IMR-90 (cell line): Measurements from ENCODE around the gene KRT6B. TPM values are rescaled to one million over a fixed set of nuclear protein-coding genes. Genes with fewer than 3 reads are reported as not detected.

Experiments
- ATAC-seq: fragments of 200-7000 bp; cut with Tn5 transposase; 2 replicates; pipeline ENCODE4 v1.9.1; 2020; ENCODE audit warnings: low read depth, mild to moderate bottlenecking, moderate library complexity
- BruUV-seq: library from RNA; stranded (reverse); fragments of 400-500 nt; replicated peaks from 2 replicates; lab custom pipeline; 2021; lab: Mats Ljungman, UMichigan
- CTCF ChIA-PET: fragments of 300-600 bp; formaldehyde crosslinking; extraction: SDS; loops from one replicate; lab custom pipeline; 2021; ENCODE audit warnings: antibody characterized with exemption; lab: Yijun Ruan, JAX
- POLR2A ChIA-PET: fragments of 300-600 bp; sonication (Branson Sonifier 250); formaldehyde crosslinking; loops from one replicate; lab custom pipeline; 2022; ENCODE audit warnings: antibody characterized with exemption; ENCODE audit not compliant: unreplicated experiment; lab: Charles Lee
- DNase-seq: peaks from one replicate; pipeline ENCODE4 v3.0.0; 2013
- H2AFZ ChIP-seq: replicated peaks from 2 replicates; pipeline ENCODE3; 2013; ENCODE audit warnings: low read length, mild to moderate bottlenecking; ENCODE audit not compliant: poor library complexity
- H2AK5ac ChIP-seq: 2 replicates; pipeline ENCODE4 v1.6.1; 2013; ENCODE audit warnings: low read depth, low read length, inconsistent platforms
- H2AK9ac ChIP-seq: replicated peaks from 2 replicates; pipeline ENCODE3; 2013; ENCODE audit warnings: mild to moderate bottlenecking, low read depth, low read length, moderate library complexity; ENCODE audit not compliant: poor library complexity
- H2BK120ac ChIP-seq: 2 replicates; pipeline ENCODE4 v1.6.1; 2013; ENCODE audit warnings: low read depth, low read length, inconsistent platforms
- H2BK15ac ChIP-seq: 3 replicates; pipeline ENCODE4 v1.6.1; 2013; ENCODE audit warnings: low read depth, low read length, inconsistent platforms
- H2BK20ac ChIP-seq: 2 replicates; pipeline ENCODE4 v1.6.1; 2013; ENCODE audit warnings: low read depth, mild to moderate bottlenecking, inconsistent platforms, low read length, moderate library complexity
- H2BK5ac ChIP-seq: 2 replicates; pipeline ENCODE4 v1.6.1; 2013; ENCODE audit warnings: mild to moderate bottlenecking, low read depth, low read length, inconsistent platforms; ENCODE audit not compliant: poor library complexity, severe bottlenecking
- H3K14ac ChIP-seq: replicated peaks from 2 replicates; pipeline ENCODE4 v1.6.1; 2013; ENCODE audit warnings: low read depth, low read length, inconsistent platforms
- H3K18ac ChIP-seq: 2 replicates; pipeline ENCODE4 v1.6.1; 2013; ENCODE audit warnings: low read depth, low read length, control low read depth
- H3K23ac ChIP-seq: 2 replicates; pipeline ENCODE4 v1.6.1; 2013; ENCODE audit warnings: low read depth, low read length, inconsistent platforms
- H3K27ac ChIP-seq: 2 replicates; pipeline ENCODE4 v1.5.1; 2013; ENCODE audit warnings: mild to moderate bottlenecking, control low read depth, low read length; ENCODE audit not compliant: insufficient read depth
- H3K27me3 ChIP-seq: 2 replicates; pipeline ENCODE4 v1.6.1; 2013; ENCODE audit warnings: low read length; ENCODE audit not compliant: control insufficient read depth, insufficient read depth
- H3K36me3 ChIP-seq: 2 replicates; pipeline ENCODE4 v1.6.1; 2013; ENCODE audit warnings: low read length, mixed read lengths; ENCODE audit not compliant: control insufficient read depth, insufficient read depth
- H3K4ac ChIP-seq: 2 replicates; pipeline ENCODE4 v1.6.1; 2013; ENCODE audit warnings: low read depth, low read length, inconsistent platforms
- H3K4me1 ChIP-seq: 2 replicates; pipeline ENCODE4 v1.6.1; 2013; ENCODE audit warnings: low read length, mixed read lengths; ENCODE audit not compliant: control insufficient read depth, insufficient read depth
- H3K4me2 ChIP-seq: 2 replicates; pipeline ENCODE4 v1.6.1; 2013; ENCODE audit warnings: low read depth, mild to moderate bottlenecking, control low read depth, low read length, moderate library complexity
- H3K4me3 ChIP-seq: 2 replicates; pipeline ENCODE4 v1.5.1; 2013; ENCODE audit warnings: low read depth, mild to moderate bottlenecking, control low read depth, low read length, moderate library complexity; ENCODE audit not compliant: insufficient read depth
- H3K56ac ChIP-seq: 2 replicates; pipeline ENCODE4 v1.6.1; 2013; ENCODE audit warnings: low read length, inconsistent platforms; ENCODE audit not compliant: insufficient read depth; ENCODE audit errors: extremely low read depth
- H3K79me1 ChIP-seq, 2 experiments: 2 replicates each; pipeline ENCODE4 v1.6.1; 2013; ENCODE audit warnings: low read length in 2 of 2, inconsistent platforms in 1 of 2, low read depth in 1 of 2
- H3K9ac ChIP-seq: 2 replicates; pipeline ENCODE4 v1.6.1; 2013; ENCODE audit warnings: low read depth, low read length, control low read depth
- H3K9me1 ChIP-seq: 2 replicates; pipeline ENCODE4 v1.6.1; 2013; ENCODE audit warnings: low read length, inconsistent platforms; ENCODE audit not compliant: insufficient read depth
- H3K9me3 ChIP-seq: 2 replicates; pipeline ENCODE4 v1.6.1; 2013; ENCODE audit warnings: low read length; ENCODE audit not compliant: control insufficient read depth, insufficient read depth
- H4K20me1 ChIP-seq: 2 replicates; pipeline ENCODE4 v1.6.1; 2013; ENCODE audit warnings: low read length, inconsistent platforms; ENCODE audit not compliant: insufficient read depth
- H4K5ac ChIP-seq: 2 replicates; pipeline ENCODE4 v1.6.1; 2013; ENCODE audit warnings: mild to moderate bottlenecking, low read depth, low read length, control low read depth
- H4K8ac ChIP-seq, 2 experiments: 2 replicates each; pipeline ENCODE4 v1.6.1; 2013; ENCODE audit warnings: low read depth in 2 of 2, low read length in 2 of 2, control low read depth in 1 of 2, inconsistent platforms in 1 of 2
- H4K91ac ChIP-seq: 2 replicates; pipeline ENCODE4 v1.6.1; 2013; ENCODE audit warnings: low read depth, low read length, inconsistent platforms; ENCODE audit not compliant: insufficient read depth
- CEBPB ChIP-seq: IDR thresholded peaks from 2 replicates; pipeline ENCODE4 v1.6.1; 2012; ENCODE audit warnings: low read depth, low read length, improper control_type of control experiment
- MAFK ChIP-seq: IDR thresholded peaks from 2 replicates; pipeline ENCODE4 v1.6.1; 2012; ENCODE audit warnings: low read depth, low read length, improper control_type of control experiment
- POLR2A ChIP-seq: IDR thresholded peaks from 2 replicates; pipeline ENCODE4 v1.6.1; 2012; ENCODE audit warnings: mild to moderate bottlenecking, low read depth, low read length
- RCOR1 ChIP-seq: IDR thresholded peaks from 2 replicates; pipeline ENCODE4 v1.6.1; 2012; ENCODE audit warnings: mild to moderate bottlenecking, low read length, improper control_type of control experiment; ENCODE audit not compliant: insufficient replicate concordance
- WGBS, 2 experiments: methylation state at CpG; one replicate each; pipeline versions ENCODE4 v1.1.5 to v1.1.7; 2013; ENCODE audit warnings: missing lambda C conversion rate in 2 of 2; ENCODE audit not compliant: insufficient read length in 1 of 2; ENCODE audit errors: extremely low coverage in 2 of 2; 5-methylcytosine and 5-hydroxymethylcytosine counted together
- dilution Hi-C: fragments of 300-500 bp; cut with HindIII; formaldehyde crosslinking; loops from one replicate; pipeline ENCODE4 v1.14.3; 2018; ENCODE audit warnings: low sequenced_read_pairs; ENCODE audit not compliant: unreplicated experiment
- in situ Hi-C: fragments of 300-500 bp; cut with MboI; formaldehyde crosslinking; loops from 3 replicates; pipeline ENCODE4 v1.14.3; 2019; ENCODE audit warnings: low sequenced_read_pairs, inconsistent platforms, mixed read lengths
- intact Hi-C: fragments of 100-400 bp; cut with micrococcal nuclease; formaldehyde crosslinking; loops from 2 replicates; pipeline ENCODE4 v1.10.0; 2022
- polyA plus RNA-seq, 3 experiments: library from polyadenylated mRNA; depleted of rRNA; stranded (reverse); fragments of >200 nt; gene quantifications; 2 replicates each; pipeline ENCODE4 v1.2.3, GENCODE V29; 2012; ENCODE audit warnings: low replicate concordance in 1 of 3
- total RNA-seq: library from RNA; depleted of rRNA; stranded (reverse); fragments of >200 nt; gene quantifications from 2 replicates; pipeline ENCODE4 v1.2.3, GENCODE V29; 2012
- TF ChIP-seq, protein P1 (sequence below): fragments of 150-350 bp; IDR thresholded peaks from 2 replicates; pipeline ENCODE4 v1.6.1; 2017; ENCODE audit warnings: mild to moderate bottlenecking, antibody characterized with exemption, low read length, low read depth

The KRT6B gene
- total and polyA plus RNA-seq, 2 of the 4 experiments (the other 2 are of a cell fraction): not detected

DNA sequence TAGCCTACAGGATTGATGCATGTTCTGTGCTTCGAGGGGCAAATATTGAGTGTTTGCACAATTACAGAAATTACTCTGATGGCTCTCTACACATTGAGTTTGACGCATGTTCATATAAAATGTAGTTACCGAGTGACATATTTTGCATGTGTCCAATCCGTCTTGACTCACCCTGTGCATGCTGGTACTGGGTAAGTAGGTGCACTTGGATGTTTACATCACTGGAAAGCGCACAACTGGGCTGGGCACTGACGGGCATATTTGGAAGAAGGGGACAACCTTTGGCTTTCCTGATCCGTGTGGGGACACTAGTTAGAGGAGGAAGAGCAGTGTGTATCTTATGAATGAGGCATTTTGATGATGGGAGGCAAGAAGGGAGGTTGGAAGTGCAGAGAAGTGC lies 46.0 kb upstream of the KRT6B start:
- Histone ChIP-seq H3K4me1 (no peaks in the 10 kb centered on the region), H3K4me2 (no peak overlapping the region), H3K9ac (no peak overlapping the region), H2AFZ (no peak overlapping the region), H2BK20ac (no peak overlapping the region), H3K27me3 (peaks cover 3% of the 10 kb centered on the region), H2AK9ac (no peak overlapping the region), H2BK5ac (no peak overlapping the region), H4K5ac (no peak overlapping the region), H4K91ac (no peak overlapping the region), H3K18ac (no peak overlapping the region), H2AK5ac (no peak overlapping the region), H3K27ac (no peak overlapping the region), H3K23ac (no peak overlapping the region), H2BK15ac (no peak overlapping the region), H3K9me1 (no peaks in the 10 kb centered on the region), H3K79me1 (no peaks in the 10 kb centered on the region), H3K14ac (no peak overlapping the region), H3K36me3 (no peaks in the 10 kb centered on the region), H2BK120ac (no peak overlapping the region), H4K20me1 (no peaks in the 10 kb centered on the region), H3K4ac (no peak overlapping the region), H3K9me3 (no peaks in the 10 kb centered on the region), H3K4me3 (no peak overlapping the region), H3K56ac (no peak overlapping the region), H4K8ac (no peak overlapping the region)
- no peak for DNase-seq
- 67% methylated on average over 5 of the region's 7 CpGs; no CpG with 5 or more reads in 1 of the 2 experiments for WGBS, 2 experiments
- dilution Hi-C loops: no loop called here
- POLR2A ChIA-PET: no interaction called here
- no TSS peak for BruUV-seq
- no peak for ATAC-seq
- TF ChIP-seq MAFK (no peak), RCOR1 (no peak), POLR2A (no peak), CEBPB (no peak)
- TF ChIP-seq, protein P1, sequence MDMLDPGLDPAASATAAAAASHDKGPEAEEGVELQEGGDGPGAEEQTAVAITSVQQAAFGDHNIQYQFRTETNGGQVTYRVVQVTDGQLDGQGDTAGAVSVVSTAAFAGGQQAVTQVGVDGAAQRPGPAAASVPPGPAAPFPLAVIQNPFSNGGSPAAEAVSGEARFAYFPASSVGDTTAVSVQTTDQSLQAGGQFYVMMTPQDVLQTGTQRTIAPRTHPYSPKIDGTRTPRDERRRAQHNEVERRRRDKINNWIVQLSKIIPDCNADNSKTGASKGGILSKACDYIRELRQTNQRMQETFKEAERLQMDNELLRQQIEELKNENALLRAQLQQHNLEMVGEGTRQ: no peak
- intact Hi-C loops: no loop called here
- in situ Hi-C loops: no loop called here
- CTCF ChIA-PET: no interaction called here
